ENCODE measurements around the gene SYNM. TPM values are rescaled to one million over a fixed set of nuclear protein-coding genes. Genes with fewer than 3 reads are reported as not detected.

SYNM gene
- total and polyA plus RNA-seq, 2 experiments from 2014 or later = 5.4 to 8.0 TPM

- Histone ChIP-seq H3K4me1 (ENCODE audit: low read depth) (peaks cover 5% of the 10 kb centered on the region), H3K36me3 (no peaks in the 10 kb centered on the region), H3K27ac (no peak overlapping the region), H3K4me3 (no peak overlapping the region), H3K27me3 (no peaks in the 10 kb centered on the region), H3K9me3 (ENCODE audit: low read depth) (no peaks in the 10 kb centered on the region)
- no peak for TF ChIP-seq CTCF (IDR thresholded peaks at IDR 0.05; ENCODE audit: low read depth, low read length)
- DNase-seq (ENCODE audit: low read depth in 1 of 2, low spot score in 1 of 2) = no peak
Measured at GRCh38 chr15:99164119-99164518, 59.2 kb downstream of the SYNM start.

- Histone ChIP-seq H3K36me3 (no peaks in the 10 kb centered on the region), H3K9me3 (ENCODE audit: low read depth) (no peaks in the 10 kb centered on the region), H3K27ac (no peak overlapping the region), H3K4me1 (ENCODE audit: low read depth) (peaks cover 12% of the 10 kb centered on the region), H3K27me3 (no peaks in the 10 kb centered on the region), H3K4me3 (no peak overlapping the region)
- TF ChIP-seq CTCF (IDR thresholded peaks at IDR 0.05; ENCODE audit: low read depth, low read length) = no peak
- DNase-seq (ENCODE audit: low read depth in 1 of 2, low spot score in 1 of 2) = no peak
Measured at GRCh38 chr15:99165020-99165790, 60.3 kb downstream of the SYNM start.

GRCh38 chr15:99165956-99166689, 61.2 kb downstream of the SYNM start:
- peaks cover 15% of the 10 kb centered on the region for H3K4me1 ChIP-seq (ENCODE audit: low read depth)
- no peaks in the 10 kb centered on the region for H3K9me3 ChIP-seq (ENCODE audit: low read depth)
- no peak for DNase-seq (ENCODE audit: low read depth in 1 of 2, low spot score in 1 of 2)
- no peak for TF ChIP-seq CTCF (IDR thresholded peaks at IDR 0.05; ENCODE audit: low read depth, low read length)
- no peak overlapping the region for H3K27ac ChIP-seq
- H3K27me3 ChIP-seq = no peaks in the 10 kb centered on the region
- no peak overlapping the region for H3K4me3 ChIP-seq
- H3K36me3 ChIP-seq = no peaks in the 10 kb centered on the region

- peaks cover 15% of the 10 kb centered on the region for H3K4me1 ChIP-seq (ENCODE audit: low read depth)
- H3K27me3 ChIP-seq = no peaks in the 10 kb centered on the region
- H3K4me3 ChIP-seq = no peak overlapping the region
- peak overlapping the region; percentile 45 for H3K27ac ChIP-seq
- no peak for DNase-seq (ENCODE audit: low read depth in 1 of 2, low spot score in 1 of 2)
- H3K36me3 ChIP-seq = no peaks in the 10 kb centered on the region
- no peak for TF ChIP-seq CTCF (IDR thresholded peaks at IDR 0.05; ENCODE audit: low read depth, low read length)
- H3K9me3 ChIP-seq (ENCODE audit: low read depth) = no peaks in the 10 kb centered on the region
Measured at GRCh38 chr15:99167201-99167600, 62.3 kb downstream of the SYNM start.

- no peak for DNase-seq (ENCODE audit: low read depth in 1 of 2, low spot score in 1 of 2)
- TF ChIP-seq CTCF (IDR thresholded peaks at IDR 0.05; ENCODE audit: low read depth, low read length) = no peak
Measured at GRCh38 chr15:99167640-99168039, 62.8 kb downstream of the SYNM start.

More at GRCh38 chr15:99167640-99168039, 62.8 kb downstream of the SYNM start:
- Histone ChIP-seq H3K9me3 (ENCODE audit: low read depth) (no peaks in the 10 kb centered on the region), H3K36me3 (no peaks in the 10 kb centered on the region), H3K4me1 (ENCODE audit: low read depth) (peaks cover 15% of the 10 kb centered on the region), H3K27ac (peak overlapping the region; percentile 45), H3K27me3 (no peaks in the 10 kb centered on the region), H3K4me3 (no peak overlapping the region)

Data from cardiac muscle cell (in vitro differentiated cells and primary cell).